ENCODE measurements around the gene MAGIX.

The MAGIX gene

GRCh38 chrX:49212861-49213260 lies 50.3 kb downstream of the MAGIX start:
- DNase-seq (no peak), ATAC-seq (replicated peaks) (no peak)
- Mint-ChIP-seq H3K27ac (no peak overlapping the region), H3K4me3 (no peak overlapping the region), H3K27me3 (peaks cover 6 to 7% of the 10 kb centered on the region in 2 donors), H3K36me3 (peaks cover 0 to 2% of the 10 kb centered on the region in 2 donors), H3K4me1 (peaks cover 0 to 1% of the 10 kb centered on the region in 2 donors), H3K9me3 (peaks cover 0 to 8% of the 10 kb centered on the region in 2 donors)

- Mint-ChIP-seq H3K27ac (no peak overlapping the region), H3K36me3 (peaks cover 0 to 2% of the 10 kb centered on the region in 2 donors), H3K4me1 (no peaks in the 10 kb centered on the region), H3K27me3 (peaks cover 6 to 7% of the 10 kb centered on the region in 2 donors), H3K9me3 (peaks cover 0 to 8% of the 10 kb centered on the region in 2 donors), H3K4me3 (no peak overlapping the region)
- DNase-seq = no peak
- no peak for ATAC-seq (replicated peaks)
Measured at GRCh38 chrX:49214416-49214815, 51.9 kb downstream of the MAGIX start.

GRCh38 chrX:49214996-49215526 lies 52.5 kb downstream of the MAGIX start:
- Mint-ChIP-seq H3K4me1 (no peaks in the 10 kb centered on the region), H3K27ac (no peak overlapping the region), H3K4me3 (no peak overlapping the region), H3K27me3 (peaks cover 6 to 7% of the 10 kb centered on the region in 2 donors), H3K36me3 (peaks cover 0 to 2% of the 10 kb centered on the region in 2 donors), H3K9me3 (peaks cover 0 to 8% of the 10 kb centered on the region in 2 donors)
- DNase-seq (no peak), ATAC-seq (replicated peaks) (no peak)
